Skeletal muscle cell (primary cell): Measurements from ENCODE around the gene KLHL36.
"Not testable (repeated sequence)": the region's sequence is repeated elsewhere in the genome, so short reads cannot be mapped to it uniquely, and the experiment has no call there.

ENCODE experiments used
- DNase-seq: peaks from one replicate; pipeline ENCODE4 v3.0.0-alpha.2; 2010; ENCODE audit warnings: low read depth
- H3K4me3 ChIP-seq: 2 replicates; pipeline ENCODE4 v1.5.1; 2011; ENCODE audit warnings: low read depth, mild to moderate bottlenecking, control low read depth, low read length, moderate library complexity

The KLHL36 gene

DNA sequence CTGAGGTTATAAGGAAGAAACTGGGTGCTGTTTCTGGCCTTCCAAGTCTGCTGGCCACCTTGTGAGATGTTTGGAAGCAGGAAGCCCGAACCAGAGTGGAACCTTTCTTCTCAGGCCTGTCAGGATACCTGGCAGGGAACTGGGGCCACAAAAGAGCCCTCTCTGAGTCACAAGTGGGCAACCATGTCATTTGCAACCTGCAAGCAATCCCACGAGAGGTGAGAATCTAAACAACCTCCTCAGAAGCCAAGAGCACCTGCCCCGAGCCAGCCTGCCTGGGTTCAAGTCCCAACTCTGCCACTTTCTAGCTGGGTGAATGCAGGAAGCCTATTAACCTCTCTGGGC is 33.7 kb upstream of the KLHL36 start:
- no peak for DNase-seq
- H3K4me3 ChIP-seq = no peak overlapping the region

DNA sequence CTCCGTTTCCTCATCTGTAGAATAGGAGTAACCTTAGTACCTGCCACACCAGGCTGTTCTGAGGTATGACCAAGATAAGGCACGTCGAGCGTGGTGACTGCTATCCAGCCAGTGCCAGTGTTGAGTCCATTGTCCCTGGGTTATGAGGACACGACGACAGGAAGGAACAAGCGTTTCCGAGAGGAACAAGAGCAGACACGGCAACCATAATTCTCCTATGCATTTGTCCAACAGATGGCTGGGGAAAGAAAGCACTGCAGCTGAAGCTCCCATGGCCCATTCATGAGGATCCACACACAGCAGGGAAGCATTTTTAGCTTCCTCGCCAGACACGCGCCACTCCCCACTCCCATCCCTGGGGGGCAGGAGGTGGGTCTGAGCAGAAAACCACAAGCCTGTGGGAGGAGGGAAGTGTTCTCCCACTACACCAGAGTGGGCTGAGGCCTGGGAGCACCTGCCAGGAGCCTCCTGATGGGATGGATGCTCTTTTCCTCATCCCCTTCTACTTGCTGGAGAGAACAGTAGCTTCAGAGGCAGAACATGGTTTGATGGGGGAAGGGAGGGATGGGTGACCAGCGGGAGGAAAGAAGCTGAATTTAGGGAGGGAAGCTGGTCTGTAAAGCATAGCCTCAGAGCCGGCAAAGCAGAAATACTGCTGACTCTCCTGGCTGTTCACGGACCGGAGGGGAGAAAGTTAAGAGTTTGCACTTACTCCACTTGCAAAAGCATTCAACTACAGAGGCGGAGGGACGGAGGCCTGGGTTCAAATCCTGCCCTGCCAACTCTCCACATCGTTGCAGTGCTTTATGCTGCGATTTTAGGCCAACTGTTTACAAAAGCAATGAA is 33.1 kb upstream of the KLHL36 start:
- H3K4me3 ChIP-seq = peak overlapping the region; percentile 89

DNA sequence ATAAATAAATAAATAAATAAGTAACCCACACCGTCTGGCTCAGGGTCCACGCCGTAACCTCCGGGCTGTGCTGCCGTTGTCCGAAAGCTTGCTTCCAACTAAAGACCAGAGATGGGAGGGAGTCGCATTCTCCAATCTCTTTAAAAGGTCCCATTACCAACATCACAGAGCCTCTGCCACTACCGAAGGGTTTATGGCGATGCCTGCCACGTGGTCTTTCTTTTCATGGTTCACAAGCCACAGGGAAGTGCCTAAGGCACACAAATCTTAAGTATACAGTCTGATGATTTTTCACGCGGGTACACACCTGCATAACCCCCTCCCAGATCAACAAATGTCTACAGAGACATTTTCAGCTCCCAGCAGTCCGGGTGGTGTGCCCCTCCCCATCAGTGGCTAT is 31.8 kb upstream of the KLHL36 start:
- H3K4me3 ChIP-seq = peak overlapping the region; percentile 89
- DNase-seq = no peak

More for the DNA sequence above, 33.1 kb upstream of the KLHL36 start:
- DNase-seq = no peak

DNA sequence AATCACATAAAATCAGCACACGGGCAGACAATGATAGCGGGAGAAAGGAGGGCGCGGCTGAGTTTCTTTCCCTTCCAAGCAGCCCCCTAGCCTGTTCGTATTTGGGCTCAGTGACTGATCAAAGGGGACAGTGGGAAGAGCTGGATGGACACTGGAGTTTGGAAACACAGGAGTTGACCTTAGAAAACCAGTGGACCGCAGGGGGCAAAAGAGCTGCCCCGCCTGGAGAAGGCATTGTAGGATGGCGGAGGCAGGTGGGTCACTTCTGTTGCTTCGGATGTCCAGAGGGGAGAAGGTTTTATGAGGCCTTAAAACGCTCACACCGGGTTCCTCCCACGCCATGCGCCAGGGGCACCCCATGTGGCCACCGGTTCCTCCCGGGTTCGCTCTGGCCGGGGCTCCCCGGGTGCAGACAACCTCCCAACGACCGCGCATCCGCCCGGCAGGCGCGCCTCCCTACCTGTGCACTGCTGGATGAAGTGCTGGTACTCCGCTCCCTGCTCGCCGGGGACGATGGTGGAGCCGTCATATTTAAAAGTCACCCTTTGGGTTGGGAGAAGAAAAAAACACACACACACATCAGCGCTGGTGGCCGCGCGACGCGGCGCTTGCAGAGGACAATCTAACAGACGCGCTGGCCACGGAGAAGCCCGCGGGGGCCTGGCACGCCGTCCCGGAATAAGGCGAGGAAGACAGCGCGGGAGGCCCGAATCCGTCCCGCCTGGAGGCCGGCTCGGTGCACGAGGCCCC is 31.1 kb upstream of the KLHL36 start:
- DNase-seq = no peak
- H3K4me3 ChIP-seq = peak overlapping the region; percentile 89

DNA sequence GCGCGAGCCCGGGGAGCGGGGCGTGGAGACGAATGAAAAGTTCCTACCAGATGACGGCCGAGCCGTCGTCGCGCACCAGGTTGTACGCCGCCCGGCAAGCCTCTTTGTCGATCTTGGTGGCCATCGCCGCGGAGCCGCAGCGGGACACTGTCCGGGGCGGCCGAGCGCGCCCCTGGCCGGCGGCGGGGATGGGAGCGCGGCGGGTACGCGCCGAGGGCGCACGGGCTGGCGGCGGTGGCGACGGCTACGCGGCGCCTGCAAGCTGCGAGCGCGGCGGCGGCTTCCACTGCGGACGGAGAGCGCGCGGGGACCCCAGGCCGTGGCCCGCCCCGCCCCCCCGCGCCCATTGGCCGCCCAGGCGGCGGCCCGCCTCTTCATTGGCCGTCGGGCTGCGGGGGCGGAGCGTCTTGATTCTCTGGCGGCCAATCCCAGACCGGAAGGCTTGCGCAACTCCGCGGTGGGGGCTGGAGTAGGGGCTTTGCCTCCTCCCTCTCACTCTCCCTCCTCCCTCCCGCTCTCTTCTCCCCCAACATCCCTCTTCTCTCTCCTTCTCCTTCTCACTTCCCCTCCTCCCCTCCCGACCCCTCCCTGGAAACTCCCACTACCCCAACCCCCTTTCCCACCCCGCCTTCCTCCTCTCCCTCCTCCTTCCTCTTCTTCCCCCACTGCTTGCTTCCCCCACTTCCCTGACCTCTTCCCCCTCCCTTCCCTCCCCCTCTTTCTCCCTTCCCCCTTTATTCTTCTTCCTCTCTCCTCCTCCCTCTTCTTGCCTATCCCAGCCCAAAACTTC is 30.3 kb upstream of the KLHL36 start, which contains the start of gene COTL1:
Gene COTL1, minus strand, starts transcription at position 288 of the 790 bp plus-strand sequence. Its CDS starts 164 bp downstream, at position 124.
- H3K4me3 ChIP-seq = peak within 1 kb of the TSS; percentile 89
- DNase-seq = peak; percentile 97

DNA sequence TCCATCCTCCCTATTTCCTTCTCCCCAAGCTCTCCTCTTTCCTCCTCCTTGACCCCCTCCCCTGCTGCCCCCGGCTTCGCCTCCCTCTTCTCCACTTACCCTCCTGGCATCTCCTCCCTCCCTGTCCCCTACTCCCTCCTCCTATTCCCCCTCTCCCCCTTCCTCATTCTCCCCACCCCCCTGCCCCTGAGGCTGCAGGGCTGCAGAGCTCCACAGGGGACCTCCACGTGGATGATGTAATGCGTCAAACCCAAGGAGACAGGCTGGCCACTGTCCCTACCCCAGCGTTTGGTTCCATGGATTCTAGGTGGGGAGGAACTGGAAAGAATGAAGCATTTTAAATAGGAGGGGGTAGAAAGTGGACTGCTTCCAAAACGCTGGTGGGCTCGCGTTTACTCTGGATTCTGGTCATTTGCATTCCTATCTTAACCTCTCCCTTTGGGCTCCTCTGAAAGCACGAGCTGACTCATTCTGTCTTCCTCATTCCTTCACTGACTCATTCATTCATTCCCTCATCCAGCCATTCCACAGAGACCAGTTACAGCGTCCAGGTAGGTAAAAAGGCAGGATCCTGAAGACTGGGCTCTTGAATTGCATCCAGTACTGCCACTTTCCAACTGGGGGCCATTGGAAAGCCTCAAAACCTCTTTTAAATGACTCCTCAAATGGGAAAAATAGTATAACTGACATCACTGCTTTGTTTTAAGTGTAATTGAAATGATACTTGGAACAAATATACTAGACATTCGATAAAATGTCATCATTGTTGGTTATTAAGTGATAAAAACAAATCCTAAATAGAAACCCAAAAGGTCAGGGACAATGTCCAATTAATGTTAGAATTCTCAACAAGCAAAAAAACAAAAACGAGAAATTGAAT is 29.5 kb upstream of the KLHL36 start:
- H3K4me3 ChIP-seq = peak overlapping the region; percentile 17
- DNase-seq = peak; percentile 96

DNA sequence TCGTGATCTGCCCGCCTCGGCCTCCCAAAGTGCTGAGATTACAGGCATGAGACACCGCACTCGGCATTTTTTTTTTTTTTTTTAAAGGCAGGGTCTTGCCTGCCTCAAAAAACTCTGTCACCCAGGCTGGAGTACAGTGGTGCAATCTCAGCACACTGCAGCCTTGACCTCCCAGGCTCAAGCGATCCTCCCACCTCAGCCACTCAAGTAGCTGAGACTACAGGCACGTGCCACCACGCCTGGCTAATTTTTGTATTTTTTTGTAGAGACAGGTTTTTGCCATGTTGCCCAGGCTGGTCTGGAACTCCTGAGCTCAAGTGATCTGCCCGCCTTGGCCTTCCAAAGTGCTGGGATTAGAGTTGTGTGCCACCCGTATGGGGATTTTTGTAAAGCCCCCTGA is 27.4 kb upstream of the KLHL36 start:
- H3K4me3 ChIP-seq, DNase-seq: not testable (repeated sequence)

DNA sequence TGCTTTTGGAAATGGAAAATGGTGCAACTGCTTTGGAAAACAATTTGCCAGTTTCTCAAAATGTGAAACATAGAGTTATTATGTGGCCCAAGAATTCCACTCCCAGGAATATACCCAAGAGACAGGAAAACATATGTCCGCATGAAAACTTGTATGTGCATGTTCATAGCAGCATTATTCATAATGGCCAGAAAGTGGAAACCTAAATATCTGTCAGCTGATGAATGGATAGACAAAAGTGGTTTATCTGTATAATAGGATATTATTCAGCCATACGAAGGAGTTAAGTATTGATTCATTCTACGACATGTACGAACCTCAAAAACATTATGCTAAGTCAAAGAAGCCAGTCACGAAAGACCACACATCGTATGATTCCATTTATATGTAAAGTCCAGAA is 22.8 kb upstream of the KLHL36 start:
- no peak for DNase-seq

DNA sequence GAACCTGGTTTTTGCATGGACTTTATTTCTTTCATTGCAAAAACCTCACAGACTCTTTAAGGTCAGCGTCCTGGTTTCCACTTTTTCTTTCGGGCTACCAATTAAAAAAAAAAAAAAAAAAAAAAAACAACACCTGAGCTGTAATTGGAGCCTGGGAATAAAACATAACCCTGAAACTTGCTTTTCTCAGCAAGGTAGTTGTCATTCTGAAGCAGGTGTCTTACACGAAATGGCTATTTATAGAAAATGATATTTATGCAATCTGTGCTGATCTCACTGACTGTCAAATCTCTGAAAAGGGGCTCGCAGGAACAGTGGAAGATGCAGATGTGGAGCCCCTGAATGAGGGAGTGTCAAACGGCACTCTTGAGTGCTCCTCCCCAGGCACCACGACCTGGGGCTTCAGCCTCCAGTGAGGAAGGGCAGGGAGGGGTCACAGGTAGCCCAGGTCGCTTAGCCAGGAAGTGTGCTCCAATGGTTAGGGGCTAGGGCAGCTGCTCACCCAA is 20.0 kb upstream of the KLHL36 start:
- no peak for DNase-seq
- H3K4me3 ChIP-seq = no peak overlapping the region

More for the DNA sequence above, 22.8 kb upstream of the KLHL36 start:
- no peak overlapping the region for H3K4me3 ChIP-seq

DNA sequence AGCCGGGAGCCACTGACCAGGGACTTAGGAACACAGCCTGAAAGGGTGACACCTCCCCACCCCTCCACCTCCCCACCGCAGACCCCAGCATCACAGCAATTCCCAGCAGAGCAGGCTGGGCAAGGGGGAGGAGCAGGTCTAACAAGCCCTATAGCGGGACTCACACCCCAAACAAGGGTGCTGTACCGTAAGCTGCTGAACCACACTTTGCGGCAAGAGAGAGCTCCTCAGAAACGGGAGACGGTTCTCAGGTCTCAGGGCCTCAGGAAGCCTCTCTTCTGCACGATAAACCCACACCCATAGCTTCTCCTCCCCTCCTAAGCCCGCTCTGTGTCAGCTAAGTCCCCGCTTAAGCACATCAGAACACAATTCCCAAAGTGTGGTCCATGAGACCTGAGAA is 18.7 kb upstream of the KLHL36 start:
- no peak overlapping the region for H3K4me3 ChIP-seq
- no peak for DNase-seq

DNA sequence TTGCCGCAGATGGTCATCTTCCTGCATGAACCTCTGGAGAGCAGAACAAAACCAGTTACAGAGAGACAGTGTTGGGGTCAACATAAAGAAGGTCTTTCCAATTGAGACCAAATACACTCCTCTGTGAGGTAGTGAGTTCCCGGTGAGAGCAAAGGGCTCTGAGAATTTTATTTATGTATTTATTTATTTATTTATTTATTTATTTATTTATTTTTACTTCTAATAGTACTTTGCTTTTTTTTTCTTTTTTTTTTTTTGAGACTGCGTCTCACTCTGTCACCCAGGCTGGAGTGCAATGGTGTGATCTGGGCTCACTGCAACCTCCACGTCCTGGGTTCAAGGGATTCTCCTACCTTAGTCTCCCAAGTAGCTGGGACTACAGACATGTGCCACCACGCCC is 18.3 kb upstream of the KLHL36 start:
- DNase-seq = no peak
- no peak overlapping the region for H3K4me3 ChIP-seq

DNA sequence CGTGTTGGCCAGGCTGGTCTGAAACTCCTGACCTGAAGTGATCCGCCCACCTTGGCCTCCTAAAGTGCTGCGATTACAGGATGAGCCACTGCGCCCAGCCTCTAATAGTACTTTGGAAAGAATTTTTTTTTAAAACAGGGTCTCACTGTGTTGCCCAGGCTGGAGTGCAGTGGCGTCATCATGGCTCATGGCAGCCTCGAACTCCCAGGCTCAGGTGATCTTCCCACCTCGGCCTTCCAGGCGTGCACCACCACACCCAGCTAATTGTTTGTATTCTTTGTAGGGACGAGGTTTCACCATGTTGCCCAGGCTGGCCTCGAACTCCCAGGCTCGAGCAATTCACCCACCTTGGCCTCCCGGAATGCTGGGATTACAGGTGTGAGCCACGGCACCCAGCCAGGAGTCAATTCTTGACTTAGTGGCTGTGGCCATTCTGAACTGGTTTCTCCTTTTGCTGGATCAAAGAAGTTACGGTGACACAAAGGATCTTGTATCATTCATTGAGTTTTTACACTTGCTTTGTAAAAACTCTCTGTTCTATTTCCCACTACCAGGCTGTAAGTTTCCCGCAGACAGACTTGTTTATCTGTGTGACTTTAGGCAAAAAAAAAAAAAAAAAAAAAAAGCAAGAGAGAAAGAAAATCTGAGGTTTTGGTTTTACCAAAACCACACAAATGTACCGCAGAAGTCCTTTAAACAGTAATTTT is 17.7 kb upstream of the KLHL36 start:
- DNase-seq = no peak
- no peak overlapping the region for H3K4me3 ChIP-seq

DNA sequence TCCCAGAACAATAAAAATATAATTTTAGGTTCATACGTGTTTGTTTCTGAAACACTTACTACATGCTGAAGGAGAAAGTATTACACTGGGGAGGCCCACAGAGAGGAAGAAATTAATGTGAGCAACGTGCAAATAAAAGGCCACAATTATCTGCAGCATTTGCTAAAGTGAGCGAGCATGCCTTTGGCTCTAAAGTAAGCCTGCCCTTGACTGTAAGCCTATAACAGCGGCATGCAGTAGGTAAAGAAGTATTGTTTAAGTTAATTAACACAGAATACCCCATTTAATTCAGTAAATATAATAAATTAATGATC is 17.2 kb upstream of the KLHL36 start:
- no peak overlapping the region for H3K4me3 ChIP-seq
- DNase-seq = no peak

DNA sequence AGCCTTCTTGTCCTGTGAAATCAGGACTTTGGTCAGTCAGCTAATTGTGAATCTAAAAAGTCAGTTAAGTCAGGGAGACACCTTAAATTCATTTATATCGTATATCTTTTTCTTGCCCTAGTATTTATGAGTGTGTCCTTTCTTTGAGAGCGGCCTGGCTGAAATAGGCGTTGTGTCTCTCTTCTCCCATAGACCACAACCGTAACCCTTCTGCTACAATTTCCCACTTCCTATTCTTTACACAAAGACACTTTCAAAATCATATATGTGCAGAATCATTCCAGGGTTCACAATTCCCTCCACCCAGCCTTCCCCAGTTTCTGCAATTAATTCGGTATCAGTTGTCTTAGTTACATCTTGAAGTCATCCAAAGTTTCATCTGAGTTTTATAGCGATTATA is 16.4 kb upstream of the KLHL36 start:
- DNase-seq = no peak
- no peak overlapping the region for H3K4me3 ChIP-seq

DNA sequence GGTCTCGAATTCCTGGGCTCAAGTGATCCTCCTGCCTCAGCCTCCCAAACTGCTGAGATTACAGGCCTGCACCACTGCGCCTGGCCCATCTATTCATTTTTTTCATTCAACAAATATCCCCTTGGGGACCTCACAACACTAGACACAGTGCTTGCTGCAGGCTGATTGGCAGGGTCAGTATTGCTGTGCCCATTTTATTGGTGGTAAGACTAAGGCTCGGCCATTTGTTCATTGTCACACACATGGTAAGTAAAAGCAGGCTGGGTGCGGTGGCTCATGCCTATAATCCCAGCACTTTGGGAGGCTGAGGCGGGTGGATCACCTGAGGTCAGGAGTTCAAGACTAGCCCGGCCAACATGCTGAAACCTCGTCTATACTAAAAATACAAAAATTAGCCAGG is 15.4 kb upstream of the KLHL36 start:
- H3K4me3 ChIP-seq, DNase-seq: not testable (repeated sequence)

DNA sequence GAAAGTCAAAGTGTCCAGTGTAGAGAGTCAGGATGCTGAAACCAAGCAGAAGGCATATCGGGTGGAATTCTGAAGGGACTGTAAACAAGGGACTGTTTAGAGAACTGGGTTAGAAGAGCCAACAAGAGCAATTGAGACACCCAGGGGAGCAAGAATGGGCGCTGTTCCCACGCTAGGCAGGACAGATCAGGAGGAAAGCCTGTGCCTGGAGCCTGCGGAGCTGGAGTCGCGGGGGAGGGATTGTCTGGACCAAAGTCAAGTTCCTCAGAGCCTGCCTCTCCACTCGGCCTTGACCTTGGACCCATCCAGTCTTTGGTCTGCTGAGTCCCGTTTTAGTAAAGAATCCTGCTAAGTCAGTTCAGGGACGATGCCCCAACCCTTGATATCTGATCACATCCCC is 14.7 kb upstream of the KLHL36 start:
- no peak overlapping the region for H3K4me3 ChIP-seq
- DNase-seq = no peak

DNA sequence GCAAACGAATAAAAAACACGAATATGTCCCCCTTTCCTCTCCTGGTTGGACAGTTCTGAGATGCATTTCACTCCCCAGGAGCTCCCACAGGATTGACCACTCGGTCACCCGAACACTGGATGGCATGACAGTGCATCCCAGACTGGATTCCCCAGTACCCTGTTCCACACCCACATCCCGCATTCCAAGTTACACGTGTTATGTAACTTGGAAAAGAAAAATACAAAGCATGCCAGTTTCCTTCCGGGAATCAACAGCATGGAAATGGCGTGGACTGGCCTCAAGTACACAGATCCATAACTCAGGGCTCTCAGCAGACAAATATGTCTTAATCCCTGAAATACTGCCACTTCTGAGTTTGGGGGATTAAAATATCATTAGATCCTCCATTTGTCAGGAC is 12.6 kb upstream of the KLHL36 start:
- no peak overlapping the region for H3K4me3 ChIP-seq
- no peak for DNase-seq

DNA sequence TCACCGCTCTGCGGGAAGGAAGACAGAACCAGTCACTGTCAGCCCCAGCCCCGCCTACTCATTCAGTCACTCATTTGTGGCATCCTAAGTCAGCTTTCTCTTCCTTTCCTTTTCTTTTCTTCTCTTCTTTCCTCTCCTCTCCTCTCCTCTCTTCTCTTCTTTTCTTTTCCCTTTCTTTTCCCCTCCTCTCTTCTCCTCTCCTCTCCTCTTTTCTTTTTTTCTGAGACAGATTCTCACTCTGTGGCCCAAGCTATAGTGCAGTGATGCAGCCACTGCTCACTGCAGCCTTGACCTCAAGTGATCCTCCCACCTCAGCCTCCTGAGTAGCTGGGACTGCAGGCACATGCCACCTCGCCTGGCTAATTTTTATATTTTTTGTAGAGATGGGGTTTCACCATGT is 10.6 kb upstream of the KLHL36 start:
- no peak for DNase-seq
- no peak overlapping the region for H3K4me3 ChIP-seq
